Neural progenitor cell (in vitro differentiated cells): Measurements from ENCODE around the gene GFOD1. TPM values are rescaled to one million over a fixed set of nuclear protein-coding genes. Genes with fewer than 3 reads are reported as not detected.

ENCODE experiments used
- DNase-seq: peaks from one replicate; pipeline ENCODE4 v3.0.0-alpha.2; 2016; ENCODE audit warnings: low spot score
- H2AFZ ChIP-seq: fragments of 200-600 bp; sonication (generic); replicated peaks from 2 replicates; pipeline ENCODE4 v1.6.1; 2016; ENCODE audit warnings: antibody characterized with exemption
- H3F3A ChIP-seq: fragments of 200-600 bp; sonication (generic); 2 replicates; pipeline ENCODE4 v1.6.1; 2016; ENCODE audit warnings: antibody characterized with exemption, low read depth
- H3K27ac ChIP-seq: fragments of 200-600 bp; sonication (generic); 2 replicates; pipeline ENCODE4 v1.5.1; 2016; ENCODE audit warnings: mild to moderate bottlenecking
- H3K27me3 ChIP-seq: fragments of 200-600 bp; sonication (generic); 2 replicates; pipeline ENCODE4 v1.6.1; 2016; ENCODE audit warnings: mild to moderate bottlenecking, moderate library complexity
- H3K36me3 ChIP-seq: fragments of 200-600 bp; sonication (generic); 2 replicates; pipeline ENCODE4 v1.5.1; 2016
- H3K4me1 ChIP-seq: fragments of 200-600 bp; sonication (generic); 2 replicates; pipeline ENCODE4 v1.6.1; 2016; ENCODE audit warnings: mixed run types
- H3K4me2 ChIP-seq: fragments of 200-600 bp; sonication (generic); 2 replicates; pipeline ENCODE4 v1.6.1; 2016
- H3K4me3 ChIP-seq: fragments of 200-600 bp; sonication (generic); 2 replicates; pipeline ENCODE4 v1.5.1; 2016
- H3K79me2 ChIP-seq: fragments of 200-600 bp; sonication (generic); 2 replicates; pipeline ENCODE4 v1.6.1; 2016; ENCODE audit warnings: low read depth
- H3K9ac ChIP-seq: fragments of 200-600 bp; sonication (generic); 2 replicates; pipeline ENCODE4 v1.6.1; 2016
- H3K9me3 ChIP-seq: fragments of 200-600 bp; sonication (generic); 2 replicates; pipeline ENCODE4 v1.5.1; 2016; ENCODE audit warnings: low read depth
- H4K20me1 ChIP-seq: fragments of 200-600 bp; sonication (generic); 2 replicates; pipeline ENCODE4 v1.6.1; 2016; ENCODE audit warnings: low read depth
- H3K27ac Mint-ChIP-seq: 3 replicates; pipeline ENCODE4 v1.8.0; 2021; ENCODE audit warnings: mixed read lengths
- H3K27me3 Mint-ChIP-seq: 2 replicates; pipeline ENCODE4 v1.8.0; 2022; ENCODE audit warnings: low read depth, mild to moderate bottlenecking, inconsistent platforms, moderate library complexity, mixed read lengths; ENCODE audit not compliant: insufficient read depth
- H3K36me3 Mint-ChIP-seq: 3 replicates; pipeline ENCODE4 v1.8.0; 2021; ENCODE audit warnings: mixed read lengths
- H3K4me1 Mint-ChIP-seq: 3 replicates; pipeline ENCODE4 v1.8.0; 2021; ENCODE audit warnings: mixed read lengths
- H3K4me3 Mint-ChIP-seq: 3 replicates; pipeline ENCODE4 v1.8.0; 2021; ENCODE audit warnings: mild to moderate bottlenecking, moderate library complexity, mixed read lengths
- H3K9me3 Mint-ChIP-seq: 3 replicates; pipeline ENCODE4 v1.8.0; 2020; ENCODE audit warnings: mixed read lengths
- CTCF ChIP-seq: fragments of 200-600 bp; sonication (generic); IDR thresholded peaks from 2 replicates; pipeline ENCODE4 v1.5.1; 2017; ENCODE audit warnings: antibody characterized with exemption, mild to moderate bottlenecking
- EZH2 ChIP-seq: fragments of 200-600 bp; sonication (generic); IDR thresholded peaks from 2 replicates; pipeline ENCODE4 v1.6.1; 2017; ENCODE audit warnings: antibody characterized with exemption, mild to moderate bottlenecking, moderate library complexity
- EZH2phosphoT487 ChIP-seq: fragments of 200-600 bp; sonication (generic); IDR thresholded peaks from 2 replicates; pipeline ENCODE4 v1.6.1; 2017; ENCODE audit warnings: antibody characterized with exemption
- total RNA-seq: library from RNA; depleted of rRNA; stranded (reverse); fragments of >200 nt; gene quantifications from 2 replicates; pipeline ENCODE4 v1.2.3, GENCODE V29; 2015; ENCODE audit warnings: low replicate concordance

GFOD1 gene
- total RNA-seq, 1 donor from 2014 or later: 1.8 TPM

GRCh38 chr6:13405961-13406477 is 81.4 kb downstream of the GFOD1 start:
- H2AFZ ChIP-seq: no peak overlapping the region
- no peak overlapping the region for H3K4me3 Mint-ChIP-seq
- no peaks in the 10 kb centered on the region for H3K36me3 Mint-ChIP-seq
- no peaks in the 10 kb centered on the region for H3K9me3 ChIP-seq
- H3K4me2 ChIP-seq: no peak overlapping the region
- no peaks in the 10 kb centered on the region for H3K79me2 ChIP-seq
- H3K4me1 ChIP-seq: no peaks in the 10 kb centered on the region
- H3K27ac ChIP-seq: no peak overlapping the region
- no peaks in the 10 kb centered on the region for H3K27me3 ChIP-seq
- no peak for TF ChIP-seq EZH2phosphoT487
- TF ChIP-seq EZH2: no peak
- no peak for TF ChIP-seq CTCF
- H3K27ac Mint-ChIP-seq: no peak overlapping the region
- H3K9ac ChIP-seq: no peak overlapping the region
- H3K4me3 ChIP-seq: no peak overlapping the region
- H3K36me3 ChIP-seq: no peaks in the 10 kb centered on the region
- DNase-seq: no peak
- H3F3A ChIP-seq: no peaks in the 10 kb centered on the region
- H3K4me1 Mint-ChIP-seq: peaks cover 11% of the 10 kb centered on the region
- H3K9me3 Mint-ChIP-seq: no peaks in the 10 kb centered on the region
- H3K27me3 Mint-ChIP-seq: peaks cover 2% of the 10 kb centered on the region
- no peaks in the 10 kb centered on the region for H4K20me1 ChIP-seq

- Histone ChIP-seq H3K9me3 (no peaks in the 10 kb centered on the region), H3K27ac (no peak overlapping the region), H3K4me3 (no peak overlapping the region), H3K36me3 (no peaks in the 10 kb centered on the region), H3K27me3 (no peaks in the 10 kb centered on the region), H4K20me1 (no peaks in the 10 kb centered on the region), H3K4me2 (no peak overlapping the region), H3K9ac (no peak overlapping the region), H2AFZ (no peak overlapping the region), H3K4me1 (no peaks in the 10 kb centered on the region), H3K79me2 (no peaks in the 10 kb centered on the region), H3F3A (no peaks in the 10 kb centered on the region)
- H3K27me3 Mint-ChIP-seq: peaks cover 2% of the 10 kb centered on the region
- no peak overlapping the region for H3K27ac Mint-ChIP-seq
- DNase-seq: no peak
- H3K4me1 Mint-ChIP-seq: peaks cover 4% of the 10 kb centered on the region
- TF ChIP-seq EZH2phosphoT487: no peak
- TF ChIP-seq EZH2: no peak
- no peak for TF ChIP-seq CTCF
- H3K36me3 Mint-ChIP-seq: no peaks in the 10 kb centered on the region
- H3K9me3 Mint-ChIP-seq: no peaks in the 10 kb centered on the region
- no peak overlapping the region for H3K4me3 Mint-ChIP-seq
These were observed 82.5 kb downstream of the GFOD1 start for GRCh38 chr6:13404892-13405254.

- H3K9me3 Mint-ChIP-seq: no peaks in the 10 kb centered on the region
- no peaks in the 10 kb centered on the region for H3K4me1 ChIP-seq
- H2AFZ ChIP-seq: no peak overlapping the region
- TF ChIP-seq EZH2: no peak
- TF ChIP-seq EZH2phosphoT487: no peak
- no peak for TF ChIP-seq CTCF
- H3K36me3 Mint-ChIP-seq: no peaks in the 10 kb centered on the region
- peaks cover 2% of the 10 kb centered on the region for H3K27me3 Mint-ChIP-seq
- H3K27ac ChIP-seq: no peak overlapping the region
- no peak overlapping the region for H3K27ac Mint-ChIP-seq
- H3K79me2 ChIP-seq: no peaks in the 10 kb centered on the region
- no peak for DNase-seq
- H3K36me3 ChIP-seq: no peaks in the 10 kb centered on the region
- peaks cover 4% of the 10 kb centered on the region for H3K4me1 Mint-ChIP-seq
- H4K20me1 ChIP-seq: no peaks in the 10 kb centered on the region
- H3K4me3 Mint-ChIP-seq: no peak overlapping the region
- H3K4me3 ChIP-seq: no peak overlapping the region
- no peak overlapping the region for H3K4me2 ChIP-seq
- no peaks in the 10 kb centered on the region for H3F3A ChIP-seq
- no peak overlapping the region for H3K9ac ChIP-seq
- H3K27me3 ChIP-seq: no peaks in the 10 kb centered on the region
- H3K9me3 ChIP-seq: no peaks in the 10 kb centered on the region
These were observed 83.0 kb downstream of the GFOD1 start for GRCh38 chr6:13404228-13404891.
